Head of caudate nucleus (tissue), 42 donors: ENCODE measurements around the gene FARP1.

Experiments
- DNase-seq, 42 donors: peaks; one replicate each; pipeline versions ENCODE4 v3.0.0 to v3.0.0-alpha.2; 2020 to 2021; ENCODE audit warnings: mixed read lengths in 7 of 42
- intact Hi-C: fragments of 100-400 bp; cut with DNase I; formaldehyde crosslinking; loops from one replicate; pipeline ENCODE4 v1.15.0; 2022

FARP1 gene

DNA sequence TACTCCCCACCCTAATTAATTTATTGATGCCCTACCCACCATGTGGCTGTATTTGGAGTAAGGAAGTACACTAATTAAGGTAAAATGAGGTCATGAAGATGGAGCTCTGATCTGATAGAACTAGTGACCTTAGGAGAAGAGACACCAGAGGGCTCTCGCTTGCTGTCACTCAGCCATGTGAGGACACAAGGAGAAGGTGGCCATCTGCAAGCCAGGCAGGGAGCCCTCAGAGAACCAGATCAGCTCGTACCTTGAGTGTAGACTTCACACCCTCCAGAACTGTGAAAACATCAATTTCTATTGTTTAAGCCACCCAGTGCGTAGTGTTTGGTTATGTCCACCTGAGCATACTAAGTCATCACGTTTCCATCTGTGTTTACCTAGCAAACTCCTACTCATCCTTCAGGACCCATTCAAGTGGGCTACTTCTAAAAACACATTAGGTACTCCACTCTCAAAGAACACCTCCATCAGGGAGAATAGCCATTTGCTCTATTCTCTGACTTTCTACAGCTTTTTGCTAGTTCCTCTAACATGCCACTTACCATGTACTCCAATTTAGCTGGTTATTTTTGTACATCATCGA is 191.8 kb downstream of the FARP1 start:
- intact Hi-C loops, result no loop called here
- DNase-seq, result no peak

DNA sequence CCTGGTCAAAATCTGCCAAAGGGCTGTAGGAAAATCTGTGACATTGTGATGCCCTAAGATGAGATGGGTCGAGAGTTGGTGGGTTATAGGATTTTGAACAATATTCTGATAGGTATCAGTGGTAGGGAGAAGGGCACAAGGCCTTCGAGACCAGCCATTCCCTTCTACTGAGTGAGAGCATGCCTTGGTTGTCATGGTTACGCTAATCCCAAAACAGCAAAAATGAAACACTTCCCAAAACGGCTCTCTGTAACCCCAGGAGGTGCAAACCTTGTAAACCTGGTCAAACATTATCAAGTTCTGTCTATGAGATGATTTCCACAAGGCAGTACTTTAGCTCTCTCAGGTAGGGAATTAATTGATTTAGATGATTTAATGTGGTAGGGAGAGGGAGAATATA is 192.8 kb downstream of the FARP1 start:
- intact Hi-C loops, result no loop called here
- DNase-seq, result no peak

DNA sequence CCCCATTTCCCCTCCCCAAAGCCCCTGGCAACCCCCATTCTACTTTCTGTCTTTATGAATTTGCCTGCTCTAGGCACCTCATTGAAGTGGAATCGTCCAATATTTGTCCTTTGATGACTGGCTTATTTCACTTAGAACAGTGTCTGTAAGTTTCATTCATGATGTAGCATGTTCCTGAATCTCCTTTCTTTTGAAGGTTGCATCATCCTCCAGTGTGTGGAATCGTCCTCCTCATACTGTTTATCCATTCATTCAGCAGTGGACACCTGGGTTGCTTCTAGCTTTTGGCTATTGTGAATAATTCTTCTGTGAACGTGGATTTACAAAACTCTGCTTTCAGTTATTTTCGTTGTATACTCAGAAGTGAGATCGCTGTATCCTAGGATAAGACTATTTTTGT is 195.4 kb downstream of the FARP1 start:
- DNase-seq, result no peak
- intact Hi-C loops, result no loop called here

DNA sequence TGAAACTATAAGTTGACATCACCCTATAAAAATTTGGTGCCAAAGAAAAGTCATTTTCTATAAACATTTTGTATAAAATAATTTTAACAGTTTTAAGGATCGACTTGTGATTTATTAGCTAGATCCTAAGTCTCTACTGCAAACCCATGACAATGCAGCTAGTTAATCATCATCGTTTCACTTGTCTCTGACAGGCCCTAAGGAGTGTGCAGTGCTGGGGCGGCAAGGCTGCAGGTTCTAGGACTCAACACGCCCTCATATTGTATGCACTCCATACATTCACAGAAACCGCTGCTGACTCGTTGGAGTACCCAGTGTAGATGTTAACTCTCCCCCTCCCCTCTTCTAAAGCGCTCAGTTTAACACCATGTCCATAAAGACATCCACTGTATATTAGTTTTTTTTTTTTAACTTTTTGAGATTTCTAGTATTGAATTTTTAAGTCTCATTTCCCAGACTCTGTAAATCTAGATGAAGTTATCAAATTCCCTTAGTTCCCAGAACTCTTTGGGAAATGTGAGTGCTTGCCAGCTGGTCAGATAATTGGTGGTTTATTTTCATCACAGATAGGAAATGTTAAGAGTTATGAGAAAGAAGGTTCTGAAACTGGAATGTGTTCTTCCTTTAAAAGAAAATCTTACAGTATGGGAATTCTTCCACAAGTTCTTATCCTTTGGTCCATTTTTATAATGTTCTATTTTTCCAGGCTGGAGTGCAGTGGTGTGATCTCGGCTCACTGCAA is 197.0 kb downstream of the FARP1 start:
- intact Hi-C loops, result no loop called here

DNA sequence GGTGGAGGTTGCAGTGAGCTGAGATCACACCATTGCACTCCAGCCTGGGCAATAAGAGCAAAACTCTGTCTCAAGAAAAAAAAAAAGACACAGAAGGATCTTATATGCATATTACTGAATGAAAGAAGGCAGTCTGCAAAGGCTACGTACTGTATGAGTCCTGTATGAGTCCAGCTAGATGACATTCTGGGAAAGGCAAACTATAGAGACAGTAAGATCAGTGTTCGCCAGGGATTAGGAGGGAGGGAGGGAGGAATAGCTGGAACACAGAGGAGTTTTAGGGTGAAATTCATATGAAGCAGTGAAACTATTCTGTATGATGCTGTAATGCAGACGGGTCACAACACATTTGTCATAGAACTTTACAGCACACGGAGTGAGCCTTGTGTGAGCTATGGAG is 200.1 kb downstream of the FARP1 start:
- DNase-seq, result no peak
- intact Hi-C loops, result no loop called here

More for the DNA sequence above, 197.0 kb downstream of the FARP1 start:
- peak in 5 of 42 donors; percentile 15 to 56 (median 41) for DNase-seq

DNA sequence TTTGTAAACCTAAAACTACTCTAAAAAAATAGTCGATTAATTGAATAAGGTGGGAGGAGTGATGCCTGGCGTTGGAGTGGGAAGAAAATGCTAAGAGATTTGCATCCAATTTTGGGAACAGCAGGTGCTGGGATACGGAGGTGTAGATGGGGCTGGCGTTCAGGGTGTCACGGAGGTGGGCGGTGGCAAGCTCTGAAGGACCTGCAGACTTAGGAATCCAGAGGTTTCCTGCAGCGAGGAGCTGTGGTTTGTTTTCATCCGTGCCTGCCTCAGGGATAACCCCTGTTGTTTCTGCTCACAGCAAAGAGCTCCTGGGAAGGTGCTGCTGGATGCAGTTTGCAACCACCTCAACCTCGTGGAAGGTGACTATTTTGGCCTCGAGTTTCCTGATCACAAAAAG is 200.6 kb downstream of the FARP1 start:
- DNase-seq, result peak in 37 of 42 donors; percentile 14 to 83 (median 51)
- intact Hi-C loops, result no loop called here

DNA sequence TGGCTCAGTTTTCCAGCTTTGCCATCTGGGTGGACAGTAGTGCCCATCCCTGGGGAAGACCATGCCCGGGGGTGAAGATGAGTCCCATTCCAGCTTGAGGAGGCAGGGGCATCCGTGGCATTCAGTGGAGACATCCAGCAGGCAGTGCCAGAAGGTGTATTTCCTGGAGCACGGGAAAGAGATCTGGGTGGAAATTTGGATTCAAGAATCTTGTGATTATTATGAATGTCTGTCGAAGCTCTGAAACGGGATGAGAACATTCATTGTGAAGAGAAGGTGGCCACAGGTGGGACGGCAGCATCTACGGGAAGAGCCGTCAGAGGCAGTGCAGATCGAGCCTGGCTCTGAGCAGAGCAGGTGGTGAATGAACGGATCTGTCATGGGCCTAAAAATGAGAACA is 201.5 kb downstream of the FARP1 start:
- DNase-seq, result peak in 5 of 42 donors; percentile 14 to 48 (median 22)
- intact Hi-C loops, result no loop called here

DNA sequence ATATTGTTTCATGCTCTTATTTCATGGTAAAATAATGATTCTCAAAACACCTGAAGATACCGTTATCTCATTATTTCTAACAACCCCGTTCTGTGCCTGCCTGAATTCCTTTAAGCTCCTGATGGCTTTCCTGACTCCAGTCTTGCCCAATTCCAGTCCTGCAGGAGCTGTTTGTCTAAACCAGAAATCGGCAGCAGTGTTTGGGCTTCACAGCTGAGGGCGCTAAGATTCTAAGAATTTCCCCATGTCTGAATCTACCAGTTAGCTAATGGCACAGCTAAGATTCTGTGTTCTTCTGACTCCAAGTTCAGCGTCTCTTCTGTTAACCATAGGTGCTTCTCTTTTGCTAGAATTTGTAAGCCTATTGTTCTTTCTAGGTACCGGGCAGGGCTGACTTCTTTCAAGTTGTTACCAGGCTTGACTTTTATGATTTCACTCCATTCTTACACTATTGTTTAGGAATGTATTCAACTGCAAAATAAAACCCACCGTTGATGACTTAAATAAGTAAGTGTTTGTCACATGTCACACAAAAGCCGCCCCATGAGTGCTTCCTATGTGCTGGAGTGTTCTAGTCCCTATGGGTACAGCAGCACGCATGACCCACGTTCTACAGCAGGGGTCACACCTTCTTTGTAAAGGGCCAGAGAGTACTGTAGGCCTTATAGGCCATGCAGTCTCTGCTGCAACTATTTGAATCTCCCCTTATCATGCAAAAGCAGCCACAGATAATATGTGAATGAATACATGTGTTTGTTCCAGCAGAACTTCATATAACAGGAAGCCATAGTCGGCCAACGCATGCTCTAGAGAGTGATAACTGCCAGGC is 202.4 kb downstream of the FARP1 start:
- intact Hi-C loops, result no loop called here
- peak in 22 of 42 donors; percentile 13 to 67 (median 30) for DNase-seq

DNA sequence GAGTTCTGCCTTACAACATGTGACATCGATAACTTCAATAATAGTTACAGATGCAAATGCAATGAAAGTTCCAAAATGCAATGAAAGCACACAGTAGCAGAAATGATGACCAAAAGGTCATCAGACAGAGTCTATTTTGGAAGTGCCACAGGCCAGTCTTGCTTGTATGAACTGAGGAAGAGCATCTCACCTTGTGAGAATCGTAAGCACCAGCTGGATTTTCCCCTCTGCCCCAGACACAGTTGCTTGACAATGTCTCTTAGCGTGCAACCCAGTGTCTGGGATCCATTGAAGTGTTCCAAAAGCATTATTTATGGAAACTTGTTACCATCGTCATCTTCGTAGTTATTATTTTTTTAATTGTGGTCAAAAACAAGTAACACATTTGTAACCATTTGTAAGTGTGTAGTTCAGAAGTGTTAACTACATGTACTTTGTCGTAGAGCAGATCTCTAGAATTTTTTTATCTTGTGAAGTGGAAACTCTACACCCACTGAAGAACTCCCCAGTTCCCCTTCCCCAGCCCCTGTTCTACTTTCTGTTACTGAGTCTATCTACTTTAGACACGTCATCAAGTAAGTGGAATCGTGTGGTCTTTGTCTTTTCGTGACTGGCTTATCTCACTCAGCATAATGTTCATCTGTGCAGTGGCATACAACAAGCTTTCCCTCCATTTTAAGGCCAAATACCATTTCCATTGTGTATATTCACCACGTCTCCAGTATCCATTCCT is 204.2 kb downstream of the FARP1 start:
- intact Hi-C loops, result no loop called here
- peak in 1 of 42 donors; percentile 7 for DNase-seq

DNA sequence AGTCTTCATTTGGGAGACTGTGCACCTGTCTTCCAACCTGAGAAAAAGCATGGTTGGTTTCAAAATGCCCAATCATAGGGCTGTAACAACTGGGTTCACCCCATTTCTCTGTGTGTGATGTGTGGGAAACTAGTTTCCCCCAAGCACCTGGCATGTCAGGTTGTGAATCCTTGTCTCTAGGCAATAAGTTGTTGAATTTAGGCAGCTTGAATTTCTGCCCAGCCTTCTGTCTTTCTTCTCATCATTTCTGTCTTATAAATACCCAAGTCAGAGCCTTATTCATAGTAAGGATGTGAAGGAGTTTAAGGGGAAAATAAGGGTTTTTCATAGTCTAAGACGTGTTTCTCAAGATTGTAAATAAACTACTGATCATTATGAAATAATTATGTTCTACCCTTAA is 204.9 kb downstream of the FARP1 start:
- no peak for DNase-seq
- intact Hi-C loops, result no loop called here

DNA sequence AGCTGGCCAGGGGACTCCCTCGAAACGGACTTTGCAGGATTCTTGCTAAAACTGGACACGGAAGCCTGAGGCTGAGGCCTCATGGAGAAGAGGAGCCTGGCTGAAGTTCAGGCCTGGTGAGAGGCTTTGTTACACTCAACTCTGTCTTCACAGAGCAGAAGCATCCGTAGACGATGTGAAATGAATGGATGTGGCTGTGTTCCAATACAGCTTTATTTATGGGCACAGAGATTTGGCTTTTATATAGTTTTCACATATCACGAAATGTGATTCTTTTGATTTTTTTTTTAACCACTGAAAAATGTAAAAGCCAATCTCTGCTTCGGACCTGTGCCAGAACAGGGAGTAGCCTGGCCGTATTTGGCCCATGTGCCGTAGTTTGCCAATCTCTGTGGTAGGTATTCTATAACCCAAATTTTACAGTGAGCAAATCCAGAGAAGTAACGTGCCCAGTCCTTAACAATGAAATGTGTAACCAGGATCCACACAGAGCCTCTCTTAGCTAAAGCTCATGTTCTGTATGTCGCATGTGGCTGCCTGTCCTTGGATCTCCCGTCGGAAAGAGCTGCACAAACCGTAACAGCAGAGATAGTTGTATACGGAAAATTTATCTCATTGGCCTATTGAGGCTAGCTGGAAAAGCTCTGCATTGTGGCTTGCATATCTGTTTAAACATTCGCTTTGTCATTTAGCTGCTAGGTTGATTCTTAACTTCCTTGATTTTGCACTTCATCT is 205.7 kb downstream of the FARP1 start:
- intact Hi-C loops, result no loop called here
- DNase-seq, result peak in 1 of 42 donors; percentile 24

DNA sequence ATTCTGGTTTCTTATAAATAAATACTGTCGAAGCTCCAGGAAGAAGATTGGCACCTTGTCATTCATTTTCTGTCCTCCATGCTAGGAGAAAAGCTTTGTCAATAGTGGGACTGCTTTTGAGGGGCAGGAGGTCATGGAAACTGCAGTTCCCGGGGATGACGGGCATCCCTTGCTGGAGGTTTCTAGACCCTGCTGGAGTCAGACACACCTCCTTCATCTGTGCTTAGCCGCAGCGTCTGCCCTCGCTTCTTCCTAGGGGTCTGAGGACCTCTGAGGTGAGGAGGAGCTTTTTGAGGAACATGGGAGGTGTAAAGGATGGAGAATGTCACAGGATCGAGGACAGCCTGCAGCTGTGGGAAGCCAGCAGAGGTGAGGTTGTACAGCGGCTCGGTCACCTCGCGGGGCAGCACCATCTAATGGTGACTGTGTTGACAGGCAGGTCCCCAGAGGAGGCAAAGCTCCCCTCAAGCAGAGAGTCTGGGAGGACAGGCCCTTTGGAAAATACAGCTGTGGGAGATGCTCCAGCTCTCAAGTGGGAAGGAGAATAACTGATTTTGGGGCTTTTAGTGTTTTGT is 206.9 kb downstream of the FARP1 start:
- DNase-seq, result peak in 8 of 42 donors; percentile 13 to 41 (median 22)
- intact Hi-C loops, result no loop called here

DNA sequence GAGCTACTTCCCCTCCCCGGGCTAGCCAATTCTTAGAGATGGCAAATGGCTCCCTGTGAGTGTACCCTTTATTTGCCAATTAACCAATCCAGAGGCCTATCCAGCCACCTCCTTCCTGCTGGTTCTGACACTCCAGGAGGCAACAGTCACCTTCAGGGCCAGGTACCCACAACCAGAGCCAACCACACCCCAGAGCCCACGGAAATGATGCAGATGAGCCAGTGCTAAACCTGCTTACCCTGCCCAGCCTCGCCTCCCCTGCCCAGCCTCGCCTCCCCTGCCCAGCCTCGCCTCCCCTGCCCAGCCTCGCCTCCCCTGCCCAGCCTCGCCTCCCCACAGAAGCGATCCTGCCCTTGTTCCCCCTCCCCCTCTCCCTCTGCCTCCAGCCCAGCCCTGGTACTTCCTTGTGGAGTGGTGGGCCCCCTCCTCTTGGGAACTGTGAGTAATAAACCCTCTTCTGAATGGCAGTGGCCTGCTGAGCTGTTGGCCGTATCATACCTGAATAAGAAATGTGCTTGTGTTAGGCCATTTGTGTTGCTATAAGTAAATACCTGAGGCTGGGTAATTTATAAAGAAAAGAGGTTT is 207.9 kb downstream of the FARP1 start:
- DNase-seq, result peak in 1 of 42 donors; percentile 6
- intact Hi-C loops, result no loop called here

DNA sequence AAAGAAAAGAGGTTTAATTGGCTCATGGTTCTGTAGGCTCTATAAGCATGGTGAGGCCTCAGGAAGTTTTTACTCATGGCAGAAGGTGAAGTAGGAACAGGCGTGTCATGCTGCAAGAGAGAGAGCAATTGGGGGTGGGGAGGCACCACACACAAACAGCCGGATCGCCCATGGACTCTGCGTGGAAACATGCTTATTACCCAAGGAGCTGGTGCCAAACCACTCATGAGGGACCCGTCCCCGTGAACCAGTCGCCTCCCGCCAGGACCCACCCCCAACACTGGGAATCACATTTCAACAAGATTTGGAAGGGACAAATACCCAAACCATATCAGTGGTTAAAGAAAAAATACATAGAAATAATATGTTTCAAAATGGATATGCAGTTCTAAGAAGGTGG is 208.7 kb downstream of the FARP1 start:
- intact Hi-C loops, result no loop called here
- DNase-seq, result no peak

DNA sequence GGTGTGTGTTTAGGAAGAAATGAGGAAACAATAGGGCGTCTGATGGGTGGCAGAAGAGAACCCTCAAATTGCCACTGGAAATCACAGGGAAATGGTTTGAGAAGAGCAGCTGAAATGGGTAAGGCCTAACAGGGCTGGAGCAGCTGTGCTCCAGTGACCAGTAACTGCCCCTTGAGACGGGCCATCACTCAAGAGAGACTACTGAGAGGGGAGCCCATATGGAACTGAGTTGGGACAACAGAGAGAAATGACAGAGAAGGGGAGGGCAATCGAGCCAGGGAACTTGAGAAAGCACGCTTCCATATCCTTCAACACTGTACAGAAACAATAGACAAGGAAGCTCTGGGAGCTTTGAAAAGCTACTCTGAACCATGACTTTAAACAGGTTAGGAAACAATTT is 209.3 kb downstream of the FARP1 start:
- intact Hi-C loops, result no loop called here
- DNase-seq, result no peak

DNA sequence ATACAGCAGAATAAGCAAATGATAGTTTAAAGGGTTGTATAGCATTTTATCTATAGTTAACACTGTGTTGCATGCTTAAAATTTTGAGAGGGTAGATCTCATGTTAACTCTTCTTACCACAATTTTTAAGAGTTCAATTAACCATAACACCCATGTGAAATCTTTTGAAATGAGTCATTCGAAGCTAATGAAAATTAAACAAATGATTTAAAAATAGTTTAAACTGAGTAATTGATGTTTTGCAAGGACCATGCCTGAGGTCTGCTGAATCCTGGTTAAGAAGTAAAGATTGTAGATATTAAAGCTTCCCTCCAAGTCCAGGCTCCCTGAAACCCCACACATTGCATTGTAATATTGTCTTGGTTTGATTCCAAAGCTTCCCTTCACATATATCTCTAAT is 210.9 kb downstream of the FARP1 start:
- intact Hi-C loops, result no loop called here
- DNase-seq, result no peak

DNA sequence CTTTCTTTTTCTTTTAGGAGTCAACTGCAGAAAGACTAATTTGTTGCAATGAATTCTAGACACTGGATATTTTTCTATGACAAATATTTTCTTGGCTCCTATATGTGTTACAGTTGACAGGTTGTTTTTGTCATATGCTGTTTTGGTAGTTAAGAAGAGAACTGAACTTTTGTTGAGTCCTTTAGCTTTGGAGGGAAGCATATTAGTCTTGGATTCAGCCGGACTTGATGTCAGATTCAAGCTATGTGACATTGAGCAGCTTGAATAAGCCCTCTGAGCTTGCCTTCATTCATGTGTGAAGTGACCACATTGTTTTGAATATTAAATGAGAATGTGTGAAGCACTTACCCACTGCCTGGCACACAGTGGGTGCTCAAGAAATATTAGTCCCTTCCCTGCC is 216.0 kb downstream of the FARP1 start:
- intact Hi-C loops, result no loop called here
- no peak for DNase-seq

DNA sequence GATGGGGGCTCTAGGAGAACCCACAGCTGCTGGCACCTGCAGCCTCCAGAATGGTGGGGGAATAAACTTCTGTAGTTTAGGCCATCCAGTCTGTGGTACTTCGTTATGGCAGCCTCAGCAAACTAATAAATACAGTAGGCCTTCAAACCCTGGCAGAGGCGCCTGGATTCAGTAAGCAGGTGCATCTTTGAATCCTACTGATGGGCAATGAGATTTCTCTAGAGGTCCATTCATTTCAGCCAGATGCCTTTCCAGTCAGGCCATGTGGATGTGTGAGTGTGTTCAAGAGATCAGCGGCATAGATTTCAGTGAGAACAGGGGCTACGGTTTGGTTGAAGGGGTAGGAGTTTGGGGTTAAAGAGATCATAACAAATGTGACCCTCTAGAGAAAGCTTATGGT is 217.7 kb downstream of the FARP1 start:
- DNase-seq, result peak in 1 of 42 donors; percentile 18
- intact Hi-C loops, result no loop called here
